GM21619 (cell line): ENCODE results near the gene CAT.

Experiments used
- ATAC-seq: cut with Tn5 transposase; IDR thresholded peaks from one replicate; pipeline ENCODE4 v1.9.1; 2021; ENCODE audit not compliant: unreplicated experiment

Gene CAT

DNA sequence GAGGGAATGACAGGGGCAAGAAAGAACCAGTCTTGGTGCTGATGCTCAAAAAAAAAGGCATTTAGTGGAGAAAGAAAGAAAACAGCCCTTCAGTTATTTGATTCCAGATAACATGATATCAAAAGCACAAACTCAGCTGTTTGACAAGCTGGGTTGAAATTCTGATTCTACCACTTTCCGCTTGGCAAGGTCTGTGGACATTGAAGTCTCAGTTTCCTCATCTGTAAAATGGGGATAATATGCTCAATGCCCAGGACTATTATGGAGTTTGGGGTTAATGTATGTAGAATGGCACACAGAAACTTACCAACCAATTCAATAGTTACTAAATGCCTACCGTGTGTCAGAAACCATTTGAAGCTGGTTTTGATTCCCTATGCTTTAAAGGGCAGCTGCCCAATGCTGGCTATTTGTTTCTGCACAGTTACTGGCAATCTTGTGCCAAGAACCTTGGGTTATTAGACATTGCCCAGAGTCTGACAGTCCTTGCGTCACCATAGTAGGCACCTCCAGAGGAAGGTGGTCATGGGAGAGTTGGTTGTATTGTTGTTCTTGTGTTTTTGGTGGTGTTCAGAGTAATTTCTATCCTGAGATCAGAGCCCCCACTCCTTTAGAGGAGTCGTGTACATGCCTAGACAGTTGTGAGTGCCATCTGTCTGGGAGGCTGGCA is 55.3 kb downstream of the CAT start:
- no peak for ATAC-seq

DNA sequence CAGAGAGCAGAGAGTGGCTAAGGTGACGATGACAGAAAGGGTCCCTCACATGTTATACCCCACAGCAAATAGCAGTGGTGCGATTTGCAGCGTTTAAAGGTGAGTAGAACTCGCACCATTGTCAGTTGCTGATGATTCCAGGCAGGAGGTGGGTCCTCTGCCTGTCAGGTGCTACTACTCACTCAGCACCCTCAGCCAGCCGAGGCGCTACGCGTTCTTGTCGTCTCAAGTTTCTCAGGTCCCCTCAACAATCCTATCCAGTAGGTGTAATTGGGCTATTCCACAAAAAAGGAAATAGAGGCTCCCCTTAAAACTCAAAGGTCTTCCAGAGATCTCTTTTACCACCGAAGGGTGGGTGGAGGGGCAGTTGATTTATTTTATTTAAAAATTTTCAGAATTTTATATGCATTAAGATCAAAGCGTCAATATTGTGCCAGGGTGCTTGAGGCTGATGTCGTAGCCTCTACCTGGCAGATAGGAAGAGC is 56.5 kb downstream of the CAT start:
- ATAC-seq, result no peak

DNA sequence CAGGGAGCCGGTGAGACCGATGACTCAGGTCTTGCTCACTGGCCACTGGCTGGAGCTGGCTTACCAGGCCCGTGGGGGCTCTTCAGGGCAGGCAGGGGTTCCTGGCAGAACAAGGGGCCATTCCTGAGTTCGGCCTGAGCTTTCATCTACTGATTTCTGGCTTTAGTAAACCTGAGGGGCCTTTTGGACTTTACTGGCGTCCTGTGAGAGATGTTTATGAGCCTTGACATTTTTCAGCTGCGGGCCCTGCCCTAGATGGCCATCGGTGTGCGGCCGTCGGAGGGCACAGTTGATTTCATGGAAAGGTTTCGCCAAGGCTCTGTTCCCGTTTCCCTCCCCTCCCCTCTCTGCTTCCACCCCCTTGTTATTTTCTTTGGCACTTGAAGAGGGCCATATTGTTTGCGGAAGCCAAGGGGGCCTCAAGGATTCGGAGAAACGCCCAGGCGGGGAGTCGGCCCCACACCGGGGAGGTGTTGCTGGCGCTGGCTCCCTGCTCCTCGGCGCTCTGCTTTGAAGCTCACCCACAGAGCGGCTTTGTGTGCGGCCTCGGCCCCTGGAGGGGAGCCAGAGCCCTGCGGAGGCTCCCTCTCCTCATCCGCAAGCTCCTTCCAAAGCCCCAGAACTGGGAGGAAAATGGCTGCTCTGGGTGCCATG is 57.1 kb downstream of the CAT start:
- no peak for ATAC-seq

DNA sequence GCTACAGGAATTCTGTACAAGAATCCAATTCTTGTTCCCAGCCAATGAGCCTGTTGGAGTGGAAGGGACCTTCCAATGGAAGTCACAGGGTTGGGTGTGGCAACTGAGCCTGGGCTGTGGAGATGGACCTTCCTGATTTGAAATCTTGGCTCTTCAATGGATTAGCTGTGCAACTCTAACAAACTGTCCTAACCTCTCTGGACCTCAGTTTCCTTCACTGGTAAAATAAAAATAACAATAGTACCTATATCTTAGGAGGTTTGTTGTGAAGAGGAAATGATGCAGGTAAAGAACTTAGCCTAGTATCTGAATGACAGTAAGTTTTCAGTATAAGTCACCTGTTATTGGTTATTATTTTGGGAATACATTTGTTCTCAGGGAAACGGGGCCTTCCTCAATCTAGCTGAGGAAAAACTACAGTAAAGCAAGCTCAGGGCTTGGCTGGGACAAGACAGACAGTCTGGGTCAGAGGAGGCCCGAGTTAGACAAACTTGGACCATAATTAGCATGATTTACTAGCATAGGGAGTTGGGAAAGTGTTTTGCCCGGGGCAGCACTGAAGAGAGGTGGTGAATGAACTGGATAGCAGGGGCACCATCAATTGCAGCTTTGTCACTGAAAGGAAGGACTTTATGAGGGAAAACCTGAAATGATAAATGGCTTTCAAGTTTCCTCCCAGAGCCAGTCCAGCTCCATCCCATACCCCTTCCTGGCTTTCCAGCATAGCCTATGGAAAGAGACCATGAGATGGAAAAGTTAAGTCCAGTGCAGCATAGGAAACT is 61.2 kb downstream of the CAT start:
- no peak for ATAC-seq

DNA sequence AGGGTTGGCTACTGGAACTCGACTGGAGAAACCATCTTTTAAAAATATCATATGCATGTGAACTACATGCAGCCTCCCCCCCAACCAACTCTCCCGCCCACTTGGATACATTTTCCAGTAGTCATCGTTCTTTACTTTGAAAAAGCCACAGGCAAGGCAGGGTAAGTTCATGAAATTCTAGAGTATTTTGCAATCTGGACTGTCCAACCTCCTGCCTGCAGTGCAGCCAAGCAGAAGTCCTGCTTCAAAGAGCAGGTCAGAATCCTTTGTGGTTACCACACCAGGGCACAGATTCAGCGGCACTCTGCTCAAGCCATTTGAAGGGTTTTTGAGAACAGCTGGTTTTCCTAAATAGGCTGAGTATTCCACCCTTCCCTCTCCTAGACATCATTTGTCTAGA is 62.8 kb downstream of the CAT start:
- ATAC-seq, result no peak

DNA sequence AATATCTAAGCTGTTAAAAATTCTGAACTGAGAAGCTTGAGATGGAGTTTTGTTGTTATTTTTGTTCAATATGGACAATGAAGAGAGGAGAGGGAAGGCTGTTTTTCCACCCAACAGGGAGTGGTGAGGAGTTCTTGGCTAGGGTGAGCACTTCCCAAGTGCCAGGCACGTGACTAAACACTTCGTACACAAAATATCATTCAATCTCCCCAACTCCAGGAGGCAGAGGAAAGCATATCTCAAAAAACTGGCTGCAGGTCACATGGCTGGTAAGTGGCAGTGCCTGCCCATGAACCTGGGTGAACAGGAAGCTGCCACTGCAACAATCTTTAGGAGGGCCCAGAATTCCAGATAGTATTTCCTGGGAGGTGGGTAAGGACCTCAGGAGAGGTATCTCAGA is 63.2 kb downstream of the CAT start:
- ATAC-seq, result no peak

DNA sequence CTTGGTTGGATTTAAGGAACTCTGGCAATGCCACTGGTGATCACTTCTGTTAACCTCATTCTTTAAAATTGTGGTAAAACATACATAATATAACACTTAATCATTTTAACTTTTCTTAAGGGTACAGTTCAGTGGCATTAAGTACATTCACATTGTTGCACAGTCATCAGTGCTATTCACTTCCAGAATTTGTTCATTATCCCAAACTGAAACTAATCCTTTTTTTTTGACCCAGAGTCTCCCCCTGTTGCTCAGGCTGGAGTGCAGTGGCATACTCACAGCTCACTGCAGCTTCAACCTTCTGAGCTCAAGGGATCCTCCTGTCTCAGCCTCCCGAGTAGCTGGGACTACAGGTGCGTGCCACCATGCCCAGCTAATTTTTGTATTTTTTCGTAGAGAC is 64.2 kb downstream of the CAT start:
- ATAC-seq, result no peak

DNA sequence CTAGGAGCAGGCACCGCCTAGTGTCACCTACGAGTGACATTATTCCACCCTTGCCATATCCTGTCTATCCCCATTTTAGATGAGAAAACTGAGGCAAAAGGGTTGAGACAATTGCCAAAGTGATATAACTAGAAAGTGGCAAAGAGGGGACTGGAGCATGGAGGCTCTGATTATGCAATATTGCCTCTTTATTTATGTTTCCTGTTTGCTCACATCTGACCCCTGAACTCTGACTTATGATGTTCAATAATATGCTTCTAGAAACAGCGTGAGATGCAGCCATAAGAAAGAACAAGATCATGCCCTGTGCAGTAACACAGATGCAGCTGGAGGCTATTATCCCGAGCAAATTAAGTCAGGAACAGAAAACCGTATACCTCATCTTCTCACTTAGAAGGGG is 67.1 kb downstream of the CAT start:
- no peak for ATAC-seq

DNA sequence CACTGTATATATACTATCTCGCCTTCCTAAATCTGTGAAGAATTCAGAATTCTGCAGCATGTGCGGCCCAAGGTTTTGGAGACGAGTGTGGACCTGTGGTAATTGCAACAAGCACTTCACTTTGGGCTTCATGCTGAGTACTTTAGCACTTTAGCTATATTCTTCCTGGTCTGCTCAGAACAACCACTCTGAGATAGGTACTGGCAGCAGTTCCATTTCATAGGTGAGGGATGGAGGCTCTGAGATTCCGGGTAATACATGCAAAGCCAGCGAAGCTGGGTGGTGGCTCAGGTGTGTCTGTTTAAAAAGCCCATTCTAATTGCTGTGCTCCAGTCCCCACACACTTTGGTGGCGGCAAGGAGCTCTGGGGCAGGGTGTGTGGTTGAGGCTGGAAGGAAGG is 68.4 kb downstream of the CAT start:
- ATAC-seq, result no peak

DNA sequence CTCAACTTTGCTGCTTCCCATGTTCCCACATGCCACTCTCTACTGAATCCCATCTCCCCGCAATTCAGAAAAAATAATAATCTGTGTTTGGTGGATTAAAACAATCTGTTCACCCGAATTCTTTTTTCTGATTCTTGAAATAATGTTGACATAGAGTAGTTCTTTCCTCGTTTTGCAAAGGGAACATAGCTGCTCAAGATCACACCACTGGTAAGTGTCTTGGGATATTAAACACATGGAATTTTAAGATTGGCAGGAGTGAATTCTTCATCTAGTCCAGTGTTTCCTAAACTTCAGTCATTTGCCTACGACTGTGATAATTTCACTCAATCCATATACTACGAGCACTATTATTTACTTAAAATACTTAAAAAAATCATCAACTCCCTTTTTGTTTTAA is 68.9 kb downstream of the CAT start:
- no peak for ATAC-seq

DNA sequence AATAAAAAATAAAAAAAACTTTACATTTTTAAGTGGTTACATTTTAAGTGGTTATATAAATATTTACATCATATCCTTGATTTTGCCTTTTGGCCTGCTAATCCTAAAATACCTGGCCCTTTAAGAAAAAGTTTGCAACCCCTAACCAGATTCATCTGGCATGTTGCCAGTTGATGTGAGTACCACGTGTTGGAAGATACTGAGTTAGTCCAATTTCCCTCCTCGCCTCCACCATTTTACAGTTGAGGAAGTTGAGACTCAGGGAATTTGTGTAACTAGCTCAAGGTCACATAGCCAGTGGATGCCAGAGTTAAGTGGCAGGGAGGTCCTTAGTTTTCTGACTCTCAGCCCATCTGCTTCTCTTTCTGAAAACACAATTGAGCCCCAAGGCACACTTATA is 69.8 kb downstream of the CAT start:
- ATAC-seq, result no peak

DNA sequence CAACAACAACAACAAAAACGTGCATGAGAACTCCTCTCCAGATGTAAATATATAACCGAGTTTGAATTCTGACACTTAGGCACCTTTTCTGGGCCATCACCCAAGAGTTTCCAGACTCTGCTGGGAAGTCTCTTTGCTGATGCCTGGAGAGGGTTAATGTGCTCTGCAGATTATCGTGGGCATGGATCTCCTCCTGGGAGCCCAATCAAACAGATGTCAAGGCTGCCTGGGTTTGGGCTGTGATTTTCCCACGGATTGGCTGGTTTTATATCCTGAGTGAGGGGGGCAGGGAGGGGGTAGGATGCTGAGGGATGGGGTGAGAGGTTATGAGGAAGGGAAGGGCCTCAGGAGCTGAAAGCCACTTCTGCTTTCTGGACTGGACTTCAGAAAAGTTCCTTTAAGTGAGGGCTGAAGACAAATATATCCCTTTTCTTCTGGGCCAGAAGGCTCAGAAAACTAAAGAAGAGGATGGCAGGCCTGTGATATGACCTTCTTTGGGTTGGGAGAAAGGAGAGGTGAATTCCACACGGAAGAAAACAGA is 70.7 kb downstream of the CAT start:
- no peak for ATAC-seq

DNA sequence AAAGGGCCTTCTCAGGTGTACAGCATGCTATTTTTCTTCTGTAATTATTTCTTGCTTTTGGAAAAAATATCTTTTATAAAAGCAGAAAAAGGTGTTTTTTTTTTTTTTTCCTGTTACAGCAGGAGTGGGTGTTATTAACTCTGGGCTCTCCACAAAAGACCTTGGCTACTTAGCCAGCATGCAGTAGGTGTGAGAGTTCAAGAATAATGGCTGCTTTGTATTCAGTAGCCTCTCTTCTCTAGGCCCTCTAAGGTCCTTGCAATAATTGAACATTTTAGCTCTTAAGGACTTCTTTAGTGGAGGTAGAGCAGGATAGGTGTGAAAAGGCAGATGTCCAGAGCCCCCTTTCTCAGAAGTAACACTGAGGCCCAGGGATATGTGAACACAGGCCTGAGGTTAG is 71.5 kb downstream of the CAT start:
- ATAC-seq, result no peak

DNA sequence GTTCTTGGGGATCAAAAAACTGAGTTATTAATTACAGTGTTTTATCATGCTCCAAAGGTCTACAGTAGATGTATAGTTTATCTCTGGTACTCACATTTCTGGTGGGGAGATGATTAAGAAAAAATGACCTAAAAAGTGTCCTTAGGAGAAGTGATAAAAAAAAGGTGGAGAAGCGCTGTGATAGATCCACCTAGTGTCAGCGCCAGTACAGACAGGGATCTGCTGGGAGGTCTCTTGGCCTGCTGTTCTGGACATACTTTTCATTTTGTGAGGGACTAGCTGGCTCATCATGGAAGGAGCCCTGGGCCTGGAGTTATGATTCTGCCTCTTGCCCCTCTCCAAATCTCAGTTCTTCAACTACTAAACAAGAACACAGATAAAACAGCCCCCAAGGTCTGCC is 71.9 kb downstream of the CAT start:
- no peak for ATAC-seq

DNA sequence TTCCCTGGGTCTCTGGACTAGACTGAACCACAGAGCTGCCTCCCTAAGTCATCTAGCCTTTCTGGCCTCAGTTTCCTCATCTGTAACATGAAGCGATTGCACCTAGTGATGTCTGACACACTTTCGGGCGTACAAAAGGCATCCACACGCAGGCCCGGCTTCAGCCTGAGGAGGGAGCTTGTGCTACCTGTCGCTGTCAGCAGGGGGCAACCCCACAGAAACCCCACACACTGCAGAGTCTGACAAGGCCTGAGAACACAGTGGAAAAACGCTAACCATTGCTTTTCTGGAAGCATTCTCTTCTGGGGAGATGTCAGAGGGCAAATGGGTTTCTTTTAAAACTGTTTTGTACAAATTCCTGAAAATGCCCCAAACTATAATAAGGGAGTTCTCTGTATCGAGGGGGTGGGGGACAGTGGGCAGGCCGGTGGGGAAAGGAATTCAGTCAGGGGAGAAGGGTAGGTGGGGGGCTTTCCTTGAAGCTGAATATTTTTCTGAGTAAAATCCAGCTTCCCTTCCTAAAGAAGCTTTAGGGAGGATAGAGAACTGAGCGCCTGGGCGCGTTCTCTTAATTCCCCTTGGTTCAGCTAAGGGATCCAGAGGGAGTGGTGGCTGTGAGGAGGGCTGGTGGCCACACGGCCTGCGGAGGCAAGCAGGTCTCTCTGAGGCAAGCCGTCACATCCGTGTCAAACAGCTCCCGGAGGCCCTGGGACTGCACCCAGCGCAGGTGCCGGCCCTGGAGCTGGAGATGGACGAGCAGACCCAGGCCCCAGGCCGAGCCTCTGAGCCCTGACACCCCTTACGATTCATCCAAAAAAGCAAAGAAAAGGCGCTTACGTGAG is 74.3 kb downstream of the CAT start:
- peak; percentile 94 for ATAC-seq

DNA sequence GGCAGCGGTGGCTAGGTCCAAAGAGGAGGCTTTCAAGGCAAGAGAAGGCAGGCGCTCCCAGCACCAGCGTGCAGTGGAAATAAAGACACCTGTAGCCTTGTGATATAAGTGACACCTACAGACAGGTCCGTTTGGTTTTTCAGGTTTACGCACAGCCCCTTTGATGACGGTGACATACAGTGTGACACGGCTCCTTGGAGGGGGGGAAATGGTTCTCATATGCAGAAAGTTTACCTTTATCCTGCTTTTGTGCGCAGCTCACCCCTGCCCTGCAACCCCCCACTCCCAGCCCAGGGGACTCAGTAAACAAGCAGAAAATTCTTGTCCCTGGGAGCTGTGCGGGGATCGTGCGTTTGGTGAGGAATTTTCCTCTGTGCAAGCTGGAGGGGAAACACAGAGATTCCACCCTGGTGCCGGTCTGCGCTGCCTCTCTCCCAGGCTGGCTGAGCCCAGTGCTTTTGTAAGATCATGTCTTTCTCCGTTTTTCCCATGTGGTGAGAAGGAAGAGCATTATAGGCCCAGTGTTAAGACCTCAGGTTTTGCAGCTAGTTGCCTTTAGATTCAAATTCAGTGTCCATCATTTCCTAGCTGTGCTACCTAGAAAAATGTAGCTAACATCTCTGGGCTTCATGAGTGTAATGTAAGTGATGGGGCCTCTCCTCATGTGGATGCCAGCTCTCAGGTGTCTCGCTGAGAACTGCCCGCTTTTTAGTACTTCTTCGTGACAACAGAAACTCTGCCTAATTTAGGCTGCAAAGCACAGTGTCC is 75.1 kb downstream of the CAT start, which contains the start of gene ELF5:
Gene ELF5, minus strand, starts transcription at position 113 of the 768 bp plus-strand sequence. CDS start 8,045 bp downstream, outside the sequence.
- ATAC-seq, result no peak

DNA sequence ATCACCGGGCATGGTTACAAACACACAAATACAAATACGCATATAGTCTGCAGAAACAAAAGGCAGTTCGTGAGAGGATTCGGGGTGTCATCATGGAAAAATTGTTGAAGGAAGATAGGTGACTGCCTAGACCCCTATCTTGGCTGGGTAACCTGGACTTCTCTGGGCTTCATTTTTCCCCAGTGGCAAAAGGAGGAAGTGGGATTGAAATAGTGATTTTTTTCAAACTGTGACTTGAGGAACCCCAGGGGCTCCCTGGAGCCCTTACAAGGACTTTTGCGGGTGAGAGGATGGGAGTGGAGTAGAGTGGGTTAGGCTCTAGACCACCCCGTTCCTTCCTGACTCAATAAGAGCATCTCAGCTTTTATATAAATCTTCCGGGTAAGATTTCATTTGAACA is 75.9 kb downstream of the CAT start:
- no peak for ATAC-seq

DNA sequence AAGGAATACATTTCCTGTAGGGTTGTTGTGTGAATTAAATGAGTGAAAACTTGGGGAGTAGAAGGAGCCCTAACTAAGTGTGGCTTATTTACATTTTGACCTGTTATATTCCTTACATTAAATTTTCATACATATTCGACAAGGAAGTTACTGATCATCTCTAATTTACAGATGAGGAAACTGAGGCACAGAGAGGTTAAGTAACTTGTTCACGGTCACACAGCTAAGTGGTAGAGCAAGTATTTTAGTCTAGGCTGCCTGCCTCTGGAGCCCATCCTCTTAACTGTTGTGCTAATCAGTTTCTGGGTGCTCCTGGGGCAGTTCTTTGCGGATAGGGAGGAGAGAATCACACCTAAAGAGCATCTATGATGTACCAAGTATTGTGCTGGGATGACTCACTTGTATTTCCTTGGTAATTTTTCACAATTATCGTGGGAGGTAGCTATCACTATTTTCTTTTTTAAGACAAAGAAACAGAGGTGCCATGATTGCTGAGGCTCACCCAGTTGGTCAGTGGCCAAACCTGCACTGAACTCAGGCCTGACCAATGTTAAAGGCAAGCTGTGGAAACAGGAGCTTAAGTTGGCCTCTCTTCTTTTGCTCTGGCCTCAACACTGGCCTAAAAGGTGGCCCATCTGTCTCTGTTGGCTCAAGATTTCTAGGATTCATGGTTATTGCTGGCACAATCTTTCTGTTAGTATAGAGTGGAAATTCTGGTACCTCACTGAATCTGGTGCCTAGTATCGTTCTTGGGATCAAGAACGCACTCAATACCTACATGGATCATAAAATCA is 77.7 kb downstream of the CAT start:
- no peak for ATAC-seq

DNA sequence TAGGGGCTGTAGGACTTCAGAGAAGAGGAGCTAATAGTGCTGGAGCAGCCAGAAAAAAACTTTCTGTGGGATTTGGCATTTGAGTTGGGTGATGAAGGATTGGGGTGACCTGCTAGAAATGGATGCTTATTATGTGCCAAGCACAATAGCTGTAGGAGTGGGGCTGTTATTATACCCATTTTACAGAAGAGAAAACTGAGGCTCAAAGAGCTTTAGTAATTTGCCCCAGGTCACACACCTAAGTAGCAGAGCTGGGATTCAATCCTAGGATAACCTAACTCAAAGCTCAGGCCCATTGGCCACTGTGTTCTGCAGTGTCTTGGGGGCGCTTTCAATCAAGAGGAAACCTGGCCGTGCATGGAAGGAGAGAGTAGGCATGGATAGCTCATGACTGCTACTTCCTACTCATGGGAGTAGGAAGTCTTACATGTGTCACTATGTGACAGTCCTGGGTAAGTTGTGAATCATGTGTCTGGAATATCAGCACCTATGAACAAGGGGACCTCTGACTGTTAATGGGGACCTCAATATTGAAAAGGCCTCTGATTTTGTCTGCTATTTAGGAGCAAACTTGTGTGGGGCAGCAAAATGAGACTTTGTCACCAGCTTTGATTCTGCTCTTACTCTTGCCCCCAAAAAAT is 81.0 kb downstream of the CAT start:
- ATAC-seq, result no peak
